K562 (cell line): ENCODE data around the gene CSF3.

ENCODE experiments used
- PHF8 ChIP-seq: fragments of 200-600 bp; sonication (generic); IDR thresholded peaks from 2 replicates; pipeline ENCODE4 v1.6.1; 2012; ENCODE audit warnings: mixed run types, mild to moderate bottlenecking, inconsistent platforms, low read length, moderate library complexity, borderline replicate concordance
- PKNOX1 ChIP-seq: fragments of 450-650 bp; IDR thresholded peaks from 2 replicates; pipeline ENCODE4 v1.6.1; 2016
- POLR2A ChIP-seq: fragments of 450-650 bp; conservative IDR thresholded peaks from 2 replicates; pipeline ENCODE4 v1.6.1; 2016

GRCh38 chr17:40020146-40020545 is 4.9 kb downstream of the CSF3 start:
- TF ChIP-seq PHF8 = no peak
- TF ChIP-seq PKNOX1 = no peak
- no peak for TF ChIP-seq POLR2A
